ENCODE measurements around the gene BCAP29.
"Not testable (repeated sequence)": the region's sequence is repeated elsewhere in the genome, so short reads cannot be mapped to it uniquely, and the experiment has no call there.

The BCAP29 gene

GRCh38 chr7:107628461-107629064 is 48.5 kb downstream of the BCAP29 start:
- no peak for DNase-seq

- DNase-seq: no peak
Observed at GRCh38 chr7:107630342-107630741, 50.3 kb downstream of the BCAP29 start.

- no peak for DNase-seq
Observed at GRCh38 chr7:107631588-107632491, 51.8 kb downstream of the BCAP29 start.

GRCh38 chr7:107632492-107632865 is 52.4 kb downstream of the BCAP29 start:
- no peak for DNase-seq

- DNase-seq: no peak
Observed at GRCh38 chr7:107638594-107638993, 58.5 kb downstream of the BCAP29 start.

GRCh38 chr7:107639070-107639469 is 59.0 kb downstream of the BCAP29 start:
- not testable (repeated sequence) for DNase-seq

- DNase-seq: no peak
Observed at GRCh38 chr7:107641676-107642075, 61.6 kb downstream of the BCAP29 start.

GRCh38 chr7:107642501-107642900 is 62.5 kb downstream of the BCAP29 start:
- DNase-seq: no peak

GRCh38 chr7:107643407-107643806 is 63.4 kb downstream of the BCAP29 start:
- DNase-seq: no peak

- no peak for DNase-seq
Observed at GRCh38 chr7:107643938-107644308, 63.9 kb downstream of the BCAP29 start.

GRCh38 chr7:107644309-107644974 is 64.4 kb downstream of the BCAP29 start:
- no peak for DNase-seq

- DNase-seq: no peak
Observed at GRCh38 chr7:107652642-107653041, 72.6 kb downstream of the BCAP29 start.

GRCh38 chr7:107658467-107658866 is 78.4 kb downstream of the BCAP29 start:
- DNase-seq: no peak

- DNase-seq: no peak
Observed at GRCh38 chr7:107659666-107660065, 79.6 kb downstream of the BCAP29 start.

- no peak for DNase-seq
Observed at GRCh38 chr7:107660381-107661080, 80.5 kb downstream of the BCAP29 start, which contains the start of gene SLC26A4. Gene SLC26A4 (plus strand): TSS chr7:107660828. CDS start chr7:107661642, 814 bp downstream.

- peak; percentile 67 for DNase-seq
Observed at GRCh38 chr7:107661081-107661864, 81.2 kb downstream of the BCAP29 start.

GRCh38 chr7:107661865-107662379 is 81.9 kb downstream of the BCAP29 start:
- peak; percentile 29 for DNase-seq

- no peak for DNase-seq
Observed at GRCh38 chr7:107663196-107663595, 83.2 kb downstream of the BCAP29 start.

GRCh38 chr7:107666790-107667189 is 86.7 kb downstream of the BCAP29 start:
- no peak for DNase-seq

GRCh38 chr7:107667341-107667740 is 87.3 kb downstream of the BCAP29 start:
- no peak for DNase-seq

- no peak for DNase-seq
Observed at GRCh38 chr7:107668296-107668695, 88.2 kb downstream of the BCAP29 start.

Measured in NCI-H345 (cell line).